GM12873 (cell line): ENCODE results near the gene SYT3.

Experiments
- CTCF ChIP-seq: IDR thresholded peaks from 2 replicates; pipeline ENCODE4 v1.5.1; 2012; ENCODE audit warnings: low read depth, mild to moderate bottlenecking, moderate library complexity, low read length, control low read depth; ENCODE audit not compliant: insufficient read depth; ENCODE audit errors: missing control alignments

The SYT3 gene

DNA sequence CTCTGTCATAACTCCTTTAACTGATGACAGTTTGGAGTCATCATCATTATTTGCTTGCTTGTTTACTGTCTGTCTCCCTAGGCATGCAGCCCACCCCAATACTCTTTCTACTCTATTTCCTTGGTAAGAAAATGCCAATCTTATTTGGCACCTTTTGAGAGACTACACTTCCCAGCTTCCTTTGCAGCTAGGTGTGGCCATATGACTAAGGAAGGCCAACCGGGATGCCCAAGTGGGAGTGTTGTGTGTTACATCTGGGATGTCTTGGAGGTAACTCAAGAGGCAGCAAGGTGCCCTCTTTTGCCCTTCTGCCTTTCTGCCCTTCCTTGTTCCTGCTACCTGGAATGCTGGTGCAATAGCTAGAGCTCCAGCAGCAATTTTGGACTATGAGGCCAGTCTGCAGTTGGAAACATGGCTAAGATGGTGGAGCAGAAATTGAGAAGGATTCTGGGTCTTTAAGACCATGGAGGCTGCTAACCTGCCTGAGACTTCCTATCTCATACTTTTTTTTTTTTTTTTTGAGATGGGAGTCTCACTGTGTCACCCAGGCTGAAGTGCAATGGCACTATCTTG, 37.0 kb upstream of the SYT3 start:
- TF ChIP-seq CTCF = no peak

- TF ChIP-seq CTCF = no peak
These were observed 33.4 kb upstream of the SYT3 start for GRCh38 chr19:50673118-50673517.

GRCh38 chr19:50670102-50670380, 30.4 kb upstream of the SYT3 start:
- no peak for TF ChIP-seq CTCF

DNA sequence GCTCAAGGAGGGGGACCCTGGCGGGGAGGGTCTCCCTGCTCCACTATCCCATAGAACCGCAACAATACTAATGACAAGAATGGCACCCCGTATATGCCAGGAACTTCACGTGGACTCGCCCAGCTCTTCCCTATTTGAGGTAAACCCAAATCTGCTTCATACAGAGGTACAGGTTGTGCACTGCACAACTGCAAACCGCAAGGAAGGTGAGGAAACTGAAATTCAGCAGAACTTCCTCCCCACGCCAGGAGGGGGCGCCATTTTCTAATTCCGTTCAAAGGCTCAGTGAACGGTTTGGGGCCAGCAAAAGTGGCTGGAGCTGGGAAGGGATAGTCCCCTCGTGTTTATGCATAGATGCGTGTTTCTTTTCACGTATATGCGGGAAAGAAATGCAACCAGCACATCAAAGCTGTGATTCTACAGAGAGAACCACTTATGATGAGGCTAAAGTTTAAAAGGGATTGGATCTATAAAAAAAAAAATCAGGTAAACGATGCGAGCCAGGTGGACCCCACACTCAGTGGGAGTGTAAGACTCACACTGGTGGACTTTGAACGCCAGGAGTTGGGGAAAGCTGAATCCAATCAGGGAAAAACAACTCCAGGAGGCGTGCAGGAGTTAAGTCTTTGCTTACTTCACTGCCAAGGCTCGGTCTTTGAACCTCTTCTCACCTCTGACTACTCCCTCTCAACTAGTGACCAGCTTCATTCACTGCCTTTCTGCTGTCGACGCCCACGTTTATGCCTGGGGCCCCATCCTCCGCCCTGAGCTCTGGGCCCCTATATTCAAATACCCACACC, 29.8 kb upstream of the SYT3 start:
- TF ChIP-seq CTCF = peak; percentile 76

GRCh38 chr19:50668879-50669278, 29.2 kb upstream of the SYT3 start:
- no peak for TF ChIP-seq CTCF

GRCh38 chr19:50668416-50668815, 28.7 kb upstream of the SYT3 start:
- no peak for TF ChIP-seq CTCF

DNA sequence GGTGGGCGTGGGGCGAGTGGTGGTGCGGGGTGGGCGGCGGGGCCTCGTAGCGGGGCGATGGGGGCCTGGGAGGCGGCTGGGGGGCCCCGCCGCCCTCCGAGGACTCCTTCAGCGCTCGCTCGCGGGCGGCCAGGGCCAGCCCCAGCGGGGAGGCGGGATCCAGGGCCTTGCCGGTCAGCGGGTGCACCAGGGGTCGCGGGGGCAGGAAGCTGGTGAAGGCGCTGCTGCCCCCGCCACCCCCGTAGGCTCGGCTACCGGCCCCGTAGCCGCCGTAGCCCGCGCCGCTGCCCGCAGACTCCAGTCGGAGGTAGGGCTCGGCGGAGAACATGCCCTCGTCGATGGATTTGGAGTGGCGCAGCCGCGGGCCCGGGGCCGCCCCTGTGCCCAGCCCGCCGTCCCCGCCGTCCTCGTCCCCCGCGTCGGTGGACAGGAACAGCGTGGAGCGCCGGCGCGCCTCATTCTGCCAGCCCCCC, 28.1 kb upstream of the SYT3 start:
- TF ChIP-seq CTCF = no peak
